GM19468 (cell line): Measurements from ENCODE around the gene C17orf114.
"Not testable (repeated sequence)": the region's sequence is repeated elsewhere in the genome, so short reads cannot be mapped to it uniquely, and the experiment has no call there.

Source experiments
- ATAC-seq: cut with Tn5 transposase; IDR thresholded peaks from one replicate; pipeline ENCODE4 v1.9.1; 2021; ENCODE audit warnings: mild to moderate bottlenecking, moderate library complexity, moderate number of reproducible peaks; ENCODE audit not compliant: unreplicated experiment; ENCODE audit errors: extremely low read depth

C17orf114 gene

DNA sequence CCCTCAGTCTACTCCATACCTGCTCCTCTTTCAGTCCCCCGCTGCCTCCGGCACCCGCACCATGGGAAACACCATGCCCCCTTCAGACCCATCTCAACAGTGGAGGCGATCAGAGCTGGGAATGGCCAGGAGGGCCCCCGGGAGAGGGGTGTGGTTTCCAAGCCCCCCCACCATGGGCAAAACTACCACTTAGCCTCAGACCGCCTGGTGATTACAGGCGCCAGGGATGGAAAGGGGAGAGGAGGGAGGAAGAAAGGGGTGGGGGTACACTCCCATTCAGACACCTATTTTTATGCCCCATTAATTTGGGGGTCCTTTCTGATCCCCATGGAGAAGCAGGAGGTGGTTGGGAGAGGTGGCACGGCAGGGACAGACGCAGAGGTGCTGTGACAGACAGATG is at the start of gene C17orf114:
Gene C17orf114 (minus strand): TSS at position 101 of the 400 bp plus-strand sequence.
- ATAC-seq: no peak

DNA sequence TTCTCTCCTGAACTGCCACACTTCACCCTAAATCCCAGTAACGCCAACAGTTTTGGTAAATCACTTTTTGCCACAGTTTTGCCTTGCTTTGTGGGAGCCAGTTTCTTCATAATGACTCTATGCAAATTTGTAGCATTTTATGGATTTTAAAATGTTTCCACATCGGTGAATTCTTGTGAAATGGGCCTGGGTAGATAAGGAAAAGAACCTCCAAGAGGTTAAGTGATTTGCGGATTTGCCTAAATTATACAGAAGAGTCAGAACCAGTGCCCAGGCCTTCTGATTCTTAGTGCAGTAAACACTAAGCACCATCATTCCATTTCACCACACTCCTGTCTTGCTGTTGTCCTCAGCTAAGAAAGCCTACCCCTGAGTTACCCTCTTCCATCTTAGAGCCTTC is 49.0 kb upstream of the C17orf114 start:
- ATAC-seq: no peak

DNA sequence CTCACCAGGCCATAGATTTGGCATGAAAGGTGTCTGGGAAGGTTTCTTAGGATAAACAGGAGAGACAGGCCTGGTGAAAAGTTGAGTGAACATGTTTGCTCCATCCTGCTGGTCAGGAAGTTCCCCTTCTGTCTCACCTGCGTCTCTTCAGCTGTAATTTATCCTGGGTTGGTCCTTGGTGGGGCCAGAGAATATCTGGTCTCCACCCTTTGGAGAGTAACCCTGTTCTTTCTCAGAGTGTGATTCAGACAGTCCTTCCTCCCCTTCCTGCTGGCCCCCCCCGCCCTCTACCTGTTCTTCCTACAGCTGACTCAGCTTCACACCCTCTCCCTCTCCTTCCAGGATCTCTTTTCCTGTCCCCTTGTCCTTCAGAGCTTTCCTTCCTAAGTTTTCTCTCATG is 48.1 kb upstream of the C17orf114 start:
- no peak for ATAC-seq

DNA sequence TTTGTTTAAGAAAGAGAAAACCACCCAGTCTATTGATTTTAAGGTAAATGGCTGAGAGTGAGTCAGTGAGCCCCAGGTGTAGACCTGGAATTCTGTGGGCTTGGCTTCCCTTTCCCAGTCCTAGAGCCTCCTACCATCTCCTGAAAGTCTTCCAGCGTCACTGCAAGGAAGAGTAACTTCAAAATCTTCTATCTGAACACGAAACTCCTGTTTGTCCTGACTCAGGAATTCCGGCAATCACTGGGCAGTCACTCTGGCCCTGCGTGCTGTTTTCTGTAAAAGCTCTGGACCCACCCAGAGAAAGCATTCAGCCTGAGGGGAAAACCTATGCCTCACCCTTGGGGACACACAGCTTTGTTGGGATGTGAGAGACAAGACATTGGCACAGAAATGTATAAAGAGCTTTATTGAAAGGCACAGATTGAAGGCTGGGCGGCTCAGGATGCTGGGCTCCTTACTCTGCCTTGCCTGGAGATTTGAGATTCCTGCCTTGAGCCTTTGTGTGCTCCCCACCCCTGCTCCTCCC is 46.9 kb upstream of the C17orf114 start:
- ATAC-seq: no peak

DNA sequence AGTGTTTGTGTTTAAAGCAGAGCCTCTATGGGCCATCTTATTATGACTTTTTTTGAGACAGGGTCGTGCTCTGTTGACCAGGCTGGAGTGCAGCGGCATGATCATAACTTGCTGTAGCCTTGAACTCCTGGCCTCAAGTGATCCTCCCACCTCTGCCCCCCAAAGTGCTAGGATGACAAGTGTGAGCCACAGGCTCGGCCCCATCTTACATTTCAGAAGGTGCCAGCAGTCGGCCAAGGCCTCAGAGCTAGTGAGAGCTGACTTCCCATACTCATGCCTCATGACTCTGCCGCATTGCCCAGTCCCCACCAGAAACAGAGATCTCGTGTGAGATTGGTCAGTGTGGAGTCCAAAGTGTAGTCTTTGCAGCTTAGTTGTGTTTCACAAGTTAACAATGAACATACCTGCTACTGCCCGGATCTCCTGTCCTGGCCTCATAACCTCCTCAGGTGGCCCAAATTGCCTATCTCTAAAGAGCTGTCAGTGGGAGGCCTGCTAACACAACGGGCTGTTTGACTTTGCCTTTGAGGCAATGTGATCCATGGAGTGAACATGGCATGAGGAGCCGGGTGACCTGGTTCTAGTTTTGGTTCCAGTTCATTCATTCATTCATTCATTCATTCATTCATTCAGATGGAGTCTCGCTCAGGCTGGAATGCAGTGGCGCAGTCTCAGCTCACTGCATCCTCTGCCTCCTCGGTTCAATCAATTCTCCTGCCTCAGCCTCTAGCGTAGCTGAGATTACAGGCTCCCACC is 44.7 kb upstream of the C17orf114 start:
- ATAC-seq: no peak

DNA sequence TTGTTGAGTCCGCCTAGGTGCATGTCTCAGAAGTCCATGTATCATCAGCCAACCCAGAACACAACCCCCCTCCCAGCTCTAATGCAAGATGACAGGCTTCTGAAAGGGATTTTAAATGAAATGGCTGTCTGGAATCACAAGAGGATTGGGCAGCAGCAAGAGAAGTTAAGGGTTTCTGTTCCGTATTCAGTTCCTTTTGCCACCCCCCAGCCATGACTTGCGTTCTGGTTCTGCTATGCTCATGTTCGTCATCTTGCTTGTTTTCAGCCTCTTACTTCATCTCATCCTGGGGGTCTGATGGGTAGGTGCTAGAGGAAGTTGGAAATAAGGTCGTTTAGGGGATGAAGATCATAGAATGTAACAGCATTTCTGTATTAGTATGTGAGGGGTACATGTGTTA is 43.0 kb upstream of the C17orf114 start:
- ATAC-seq: no peak

DNA sequence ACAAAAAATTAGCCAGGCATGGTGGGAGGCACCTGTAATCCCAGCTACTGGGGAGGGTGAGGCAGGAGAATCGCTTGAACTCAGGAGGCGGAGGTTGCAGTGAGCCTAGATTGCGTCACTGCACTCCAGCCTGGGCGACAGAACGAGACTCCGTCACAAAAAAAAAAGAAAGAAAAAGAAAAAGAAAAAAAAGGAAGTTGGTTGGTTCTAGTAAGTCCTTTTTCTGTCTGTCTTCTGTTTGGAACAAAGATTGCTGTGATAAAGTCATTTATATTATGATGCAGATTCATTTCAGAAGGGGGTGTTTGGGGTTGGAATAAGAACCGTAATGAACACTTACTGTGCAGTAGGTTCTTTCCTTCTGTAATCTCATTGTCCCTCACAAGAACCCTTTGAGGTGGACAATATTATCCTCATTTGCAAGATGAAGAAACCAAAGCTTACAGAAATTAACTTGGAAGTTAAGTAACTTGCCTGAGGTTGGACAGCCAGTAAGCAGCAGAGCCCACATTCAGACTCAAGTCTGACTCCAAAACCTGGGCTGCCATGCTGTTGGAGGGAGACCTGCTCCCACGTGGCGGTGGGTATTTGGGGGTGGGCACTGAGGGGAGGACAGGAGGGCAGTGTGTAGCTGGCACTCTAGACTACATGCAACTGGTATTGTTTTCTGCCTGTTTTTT is 41.3 kb upstream of the C17orf114 start:
- ATAC-seq: no peak

DNA sequence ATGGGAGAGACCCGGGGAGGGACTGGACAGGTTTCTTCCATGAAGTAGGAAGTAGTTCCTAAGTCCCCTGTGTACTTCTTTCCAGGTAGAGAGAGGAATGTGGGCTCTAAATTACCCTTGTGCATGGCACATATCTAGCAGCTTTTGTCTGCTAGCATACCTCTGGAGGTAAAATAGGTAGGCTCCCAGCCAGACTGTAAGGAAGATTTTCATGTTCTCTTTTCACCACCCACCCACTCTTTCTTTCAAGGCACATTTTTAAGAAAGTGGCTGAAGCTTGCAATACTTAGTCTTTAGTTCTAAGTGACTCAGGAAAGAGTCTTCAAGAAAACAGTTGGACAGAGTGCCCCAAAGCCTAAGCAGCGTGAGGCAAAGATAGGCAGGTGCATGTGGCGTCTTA is 40.2 kb upstream of the C17orf114 start:
- ATAC-seq: no peak

DNA sequence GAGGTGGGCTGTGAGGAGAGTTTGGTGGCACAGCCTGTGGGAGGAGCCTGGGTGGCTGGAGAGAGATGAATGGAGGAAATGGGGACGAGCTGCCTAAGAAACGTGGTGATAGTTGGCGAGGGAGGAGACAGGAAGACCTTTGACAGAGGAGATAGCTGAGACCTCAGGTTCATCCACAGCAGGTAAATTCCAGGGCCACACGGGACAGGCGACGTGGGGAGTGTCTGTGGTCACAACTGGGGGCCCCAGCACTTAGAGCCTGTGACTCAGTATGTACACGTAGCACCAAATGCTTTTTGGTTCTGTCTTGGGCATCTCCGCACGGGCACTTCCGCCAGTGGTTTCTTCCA is 38.7 kb upstream of the C17orf114 start:
- ATAC-seq: no peak

DNA sequence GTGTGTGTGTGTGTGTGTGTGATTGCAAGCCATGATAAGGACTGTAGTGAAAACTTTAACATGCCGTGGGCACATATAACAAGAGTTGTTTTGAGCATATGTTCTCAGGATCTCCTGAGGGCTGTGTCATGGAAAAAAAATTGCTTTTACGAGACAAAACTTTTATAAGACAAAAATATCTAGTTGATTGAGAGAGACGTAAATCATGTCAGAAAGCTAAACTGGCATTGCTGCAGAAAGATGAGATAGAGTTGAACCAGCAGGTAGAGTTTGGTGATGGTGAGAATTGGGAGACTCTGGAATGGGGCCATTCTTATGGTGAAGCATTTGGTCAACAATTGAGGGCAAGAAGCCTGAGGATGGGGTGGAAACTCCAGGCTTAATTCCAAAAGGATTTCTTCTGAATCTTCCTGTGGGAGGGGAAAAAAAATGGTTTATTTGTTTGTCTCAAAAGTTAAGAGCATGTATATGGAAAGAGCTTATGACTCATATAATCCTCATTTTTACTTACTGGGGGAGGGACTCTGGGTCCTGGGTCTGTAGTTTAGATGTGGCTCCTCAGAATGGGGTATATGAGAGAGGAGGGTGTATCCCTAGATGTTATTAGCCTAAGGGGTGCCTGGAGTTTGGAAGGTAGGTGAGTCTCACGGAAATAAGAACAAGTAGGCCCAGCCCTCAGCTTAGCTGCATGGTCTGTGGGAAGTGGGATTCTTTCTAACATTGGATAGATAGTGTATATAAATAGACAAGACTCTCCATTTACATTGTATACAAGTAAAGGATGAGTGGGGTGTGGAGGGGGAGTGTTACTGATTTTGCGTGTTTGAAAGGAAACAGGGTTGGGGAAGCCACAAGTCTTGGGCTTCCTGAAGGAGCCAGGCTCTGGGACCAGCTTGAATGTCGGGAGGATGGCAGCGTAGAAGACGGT is 38.1 kb upstream of the C17orf114 start:
- ATAC-seq: no peak

DNA sequence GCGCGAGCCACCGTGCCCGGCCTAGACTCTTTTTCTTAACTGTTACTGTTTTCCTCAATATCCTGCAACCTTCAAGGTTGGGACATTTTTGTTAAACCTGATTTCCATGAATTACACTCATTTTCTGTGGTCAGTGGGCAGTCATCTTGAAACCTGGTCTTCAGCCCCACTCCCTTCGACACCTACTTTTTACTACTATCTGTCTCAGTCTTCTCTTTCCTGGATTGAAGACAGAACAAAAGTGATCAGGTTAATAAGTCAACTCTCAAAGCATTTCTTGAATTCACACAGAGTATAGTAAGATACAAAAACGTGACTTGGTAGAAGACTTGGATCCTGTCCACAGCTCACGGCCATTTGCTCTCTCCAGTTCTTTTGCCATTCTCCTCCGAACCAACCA is 37.1 kb upstream of the C17orf114 start:
- ATAC-seq: no peak

DNA sequence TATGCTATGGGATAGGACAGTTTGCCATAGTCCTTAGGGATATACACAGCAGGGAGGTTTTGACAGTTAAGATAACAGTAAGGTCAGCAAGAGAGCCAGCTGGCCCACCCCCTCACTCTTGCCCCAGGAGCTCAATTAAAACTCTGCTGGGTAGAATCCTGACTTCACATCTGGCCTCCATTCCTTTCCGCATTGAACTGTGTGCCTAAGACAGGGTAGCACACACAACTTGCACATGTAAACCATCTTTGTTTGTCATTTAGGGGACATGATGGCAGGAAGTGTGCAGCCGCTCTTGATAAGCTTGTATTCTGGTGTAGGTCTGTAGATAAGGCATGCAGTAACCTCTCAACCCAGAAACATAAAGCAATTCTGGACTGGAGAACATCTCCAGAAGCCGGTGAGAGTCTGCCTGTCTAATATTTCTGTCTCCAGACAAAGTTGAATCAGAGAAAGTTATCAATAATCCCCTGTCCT is 36.2 kb upstream of the C17orf114 start:
- ATAC-seq: no peak

DNA sequence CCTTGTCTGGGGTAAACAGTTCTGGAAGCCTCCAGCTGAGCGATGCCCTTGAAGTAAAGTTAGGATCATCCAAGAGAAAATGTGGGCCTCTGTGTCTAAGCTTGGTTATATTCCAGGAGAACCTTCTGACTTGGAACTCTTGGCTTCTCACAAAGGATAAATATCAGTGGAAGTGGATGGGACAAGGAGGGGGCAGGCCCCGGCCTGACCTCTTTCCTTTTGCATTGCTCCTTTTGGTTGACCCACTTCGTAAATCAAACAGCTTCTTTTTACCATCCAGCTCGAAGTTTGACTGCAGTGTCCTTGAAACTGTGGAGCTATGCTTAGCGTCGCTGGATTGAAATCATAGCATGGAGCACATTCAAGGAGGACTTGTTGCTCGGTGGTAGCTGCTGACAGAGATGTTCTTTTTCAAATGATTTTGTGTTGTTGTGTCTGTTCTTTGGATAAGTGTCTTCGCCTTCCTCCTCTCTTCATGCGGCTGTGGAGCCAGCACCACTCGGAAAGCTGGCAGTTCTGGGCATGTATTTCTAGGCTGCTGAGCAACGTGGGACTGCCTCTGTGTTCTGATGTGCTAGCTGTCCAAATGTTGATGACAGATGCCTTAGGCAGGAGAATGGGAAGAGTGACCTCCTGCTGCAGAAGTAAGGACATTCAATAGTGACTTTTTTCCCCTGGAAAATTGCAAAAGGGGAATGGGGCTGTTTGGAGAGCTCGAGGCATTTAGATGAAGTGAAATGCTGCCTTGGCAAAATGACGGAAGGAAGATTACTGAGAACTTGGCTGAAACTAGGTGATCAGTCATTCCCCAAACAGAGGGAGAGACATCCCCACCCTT is 35.6 kb upstream of the C17orf114 start:
- ATAC-seq: no peak

DNA sequence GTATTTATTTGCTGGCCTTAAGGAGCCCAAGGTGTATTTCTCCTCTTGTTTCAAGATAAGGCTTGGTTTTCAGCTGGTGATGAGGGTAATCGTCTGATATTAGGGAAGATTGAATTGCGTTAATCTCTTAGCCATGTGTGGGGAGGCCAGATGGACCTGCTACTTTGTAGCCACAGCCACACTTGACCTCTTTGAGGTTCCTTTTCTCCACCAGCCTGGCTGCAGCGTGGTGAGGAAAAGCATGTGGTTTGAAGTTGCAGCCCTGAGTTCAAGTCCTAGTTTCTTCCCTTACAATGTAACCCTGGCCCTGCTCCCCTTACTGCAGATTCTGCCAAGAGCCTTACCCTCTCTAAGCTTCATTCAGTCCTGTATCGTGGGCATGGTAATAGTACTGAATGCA is 34.1 kb upstream of the C17orf114 start:
- ATAC-seq: no peak

DNA sequence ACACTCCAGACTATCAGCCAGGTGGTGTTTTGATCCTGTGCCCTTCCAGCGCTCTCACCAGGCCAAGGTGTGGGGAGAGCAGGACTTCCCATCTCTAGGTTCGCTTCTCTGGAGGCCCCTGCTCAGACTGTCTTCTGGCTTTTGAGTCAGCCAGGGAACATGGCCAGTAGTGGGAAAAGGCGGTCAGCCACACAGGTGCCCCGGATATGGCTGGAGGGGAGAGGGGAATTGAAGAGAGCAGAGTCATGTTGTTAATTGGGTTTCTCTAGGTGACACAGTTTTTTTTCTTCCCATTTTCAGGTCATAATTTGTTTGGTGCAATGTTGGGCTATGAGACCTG is 32.5 kb upstream of the C17orf114 start:
- ATAC-seq: no peak

DNA sequence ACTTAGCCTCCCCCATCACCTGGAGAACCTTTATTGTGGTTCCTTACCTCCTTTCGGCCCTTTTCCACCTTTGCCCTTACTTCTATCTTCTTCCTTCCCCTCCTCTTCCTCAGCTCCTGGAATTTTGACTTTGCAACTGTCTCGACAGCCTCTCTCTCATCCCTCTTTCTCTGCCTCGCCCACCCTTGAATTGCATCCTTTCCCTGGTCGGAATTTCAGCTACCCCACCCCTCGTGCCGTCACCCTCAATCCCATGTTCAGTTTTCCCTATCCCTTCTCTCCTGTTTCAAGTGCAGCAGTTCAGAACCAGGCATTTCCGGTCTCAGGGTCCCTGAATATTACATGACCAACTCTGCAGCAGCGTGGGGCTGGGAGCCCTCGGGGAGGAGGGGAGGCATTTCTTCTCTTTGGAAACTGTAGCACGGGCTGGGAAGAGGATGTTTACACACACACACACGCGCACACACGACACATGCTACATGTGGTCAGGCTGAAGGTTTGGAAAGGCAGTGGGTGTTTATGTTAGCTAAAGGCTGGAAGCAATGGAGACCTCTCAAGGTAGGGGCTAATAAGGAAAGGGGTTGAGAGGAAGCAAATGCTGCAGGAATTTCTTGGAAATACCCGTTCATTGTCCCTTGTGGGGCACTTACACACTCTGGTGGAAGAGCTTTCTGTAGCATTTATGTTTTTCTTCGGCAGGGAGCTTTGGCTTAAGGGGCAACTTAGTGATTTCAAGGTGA is 32.0 kb upstream of the C17orf114 start:
- no peak for ATAC-seq

DNA sequence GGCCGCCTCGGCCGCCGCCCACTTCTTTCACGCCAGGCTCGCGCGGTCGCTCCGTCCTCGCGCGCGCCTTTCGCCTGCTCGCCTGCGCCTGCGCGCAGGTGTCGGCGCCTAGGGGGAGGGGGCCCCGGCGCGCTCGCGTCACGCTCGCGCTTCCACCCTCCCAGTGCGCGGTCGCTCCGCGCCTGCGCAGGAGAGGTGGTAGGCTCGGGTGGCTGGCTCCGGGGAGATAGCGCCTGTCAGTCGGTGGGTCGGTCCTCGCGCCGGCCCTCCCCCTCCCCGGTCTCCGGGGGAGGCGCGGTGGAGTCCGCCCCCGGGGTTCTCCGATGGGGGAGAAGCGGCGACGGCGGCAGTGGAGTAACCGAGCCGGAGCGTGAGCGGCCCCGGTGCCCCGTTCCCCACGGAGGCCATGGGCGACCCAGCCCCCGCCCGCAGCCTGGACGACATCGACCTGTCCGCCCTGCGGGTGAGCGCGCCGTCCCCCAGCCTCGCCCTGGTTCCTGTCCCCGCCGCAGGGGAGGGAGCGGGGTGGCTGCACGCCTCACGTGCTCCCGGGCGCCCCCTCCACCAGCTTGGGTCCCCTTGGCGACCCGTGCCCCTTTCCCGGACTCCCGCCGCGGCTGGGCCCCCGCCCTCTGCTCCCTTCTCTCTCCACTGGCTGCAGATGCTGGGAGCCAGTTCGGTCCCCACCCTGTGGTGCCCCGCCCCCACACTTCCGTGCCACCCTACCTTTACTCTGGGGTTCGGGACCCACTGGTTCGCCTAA is 31.2 kb upstream of the C17orf114 start, which contains the start of gene MINK1:
Gene MINK1 (plus strand): TSS at position 163 of the 763 bp plus-strand sequence. CDS start 244 bp downstream, at position 407.
- ATAC-seq: peak; percentile 82

DNA sequence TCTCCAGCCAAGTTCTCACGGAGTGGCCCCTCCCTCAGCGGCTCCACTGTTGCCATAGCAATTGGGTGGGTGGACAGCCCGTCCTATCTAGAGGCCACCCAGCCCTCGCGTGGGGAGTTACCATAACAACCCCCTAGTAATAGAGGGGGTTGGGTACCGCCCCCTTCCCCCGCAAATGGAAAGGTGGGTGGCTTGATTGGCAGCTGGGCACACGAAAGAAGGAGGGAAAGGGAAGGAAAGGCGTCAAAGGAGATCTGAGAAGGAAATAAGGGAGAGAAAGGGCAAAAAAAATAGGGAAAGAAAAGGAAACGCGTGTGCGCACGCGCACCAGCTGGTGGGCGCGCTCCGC is 30.7 kb upstream of the C17orf114 start:
- not testable (repeated sequence) for ATAC-seq
